OCI-LY7 (cell line): Measurements from ENCODE around the gene ATG10. TPM values are rescaled to one million over a fixed set of nuclear protein-coding genes. Genes with fewer than 3 reads are reported as not detected.

Experiments
- BruUV-seq: library from RNA; stranded (reverse); fragments of 400-500 nt; replicated peaks from 2 replicates; lab custom pipeline; 2021; lab: Mats Ljungman, UMichigan
- CTCF ChIA-PET: fragments of 300-600 bp; sonication (Branson Sonifier 250); formaldehyde crosslinking; loops from one replicate; lab custom pipeline; 2022; ENCODE audit warnings: antibody characterized with exemption; ENCODE audit not compliant: unreplicated experiment; lab: Charles Lee
- POLR2A ChIA-PET: fragments of 300-600 bp; sonication (Branson Sonifier 250); formaldehyde crosslinking; loops from one replicate; lab custom pipeline; 2022; ENCODE audit warnings: antibody characterized with exemption; lab: Charles Lee
- DNase-seq: peaks from one replicate; pipeline ENCODE4 v3.0.0-alpha.2; 2015; ENCODE audit warnings: low spot score
- H2AFZ ChIP-seq: fragments of 200-600 bp; sonication (generic), shearing (Covaris generic); 2 replicates; pipeline ENCODE4 v1.6.1; 2014; ENCODE audit warnings: mild to moderate bottlenecking, antibody characterized with exemption, low read length, moderate library complexity
- H3K27ac ChIP-seq: fragments of 200-600 bp; sonication (generic); 2 replicates; pipeline ENCODE4 v1.5.1; 2014; ENCODE audit warnings: mixed run types, low read depth, mild to moderate bottlenecking, moderate library complexity, low read length, inconsistent platforms; ENCODE audit not compliant: poor library complexity, severe bottlenecking
- H3K36me3 ChIP-seq: fragments of 200-600 bp; sonication (generic); 2 replicates; pipeline ENCODE4 v1.6.1; 2014; ENCODE audit warnings: mild to moderate bottlenecking, antibody characterized with exemption, low read length, moderate library complexity, mixed read lengths; ENCODE audit not compliant: insufficient read depth
- H3K4me1 ChIP-seq: fragments of 200-600 bp; sonication (generic); 2 replicates; pipeline ENCODE4 v1.5.1; 2014; ENCODE audit warnings: mild to moderate bottlenecking, low read length; ENCODE audit not compliant: insufficient read depth, poor library complexity, severe bottlenecking
- H3K4me2 ChIP-seq: fragments of 200-600 bp; sonication (generic); 2 replicates; pipeline ENCODE4 v1.6.1; 2014; ENCODE audit warnings: mild to moderate bottlenecking, low read length
- H3K4me3 ChIP-seq: fragments of 200-600 bp; sonication (generic); 2 replicates; pipeline ENCODE4 v1.5.1; 2014; ENCODE audit warnings: mild to moderate bottlenecking, low read depth, low read length; ENCODE audit not compliant: poor library complexity, severe bottlenecking
- H3K79me2 ChIP-seq: fragments of 200-600 bp; sonication (generic); 2 replicates; pipeline ENCODE4 v1.6.1; 2016; ENCODE audit warnings: low read depth, mild to moderate bottlenecking, low read length, moderate library complexity, mixed read lengths; ENCODE audit not compliant: insufficient read depth
- H3K9me2 ChIP-seq: fragments of 200-600 bp; sonication (generic); 2 replicates; pipeline ENCODE4 v1.6.1; 2016; ENCODE audit warnings: mild to moderate bottlenecking, low read length, mixed read lengths; ENCODE audit not compliant: insufficient read depth
- H3K9me3 ChIP-seq: fragments of 200-600 bp; sonication (generic); 2 replicates; pipeline ENCODE4 v1.6.1; 2014; ENCODE audit warnings: mild to moderate bottlenecking, mixed run types, low read length, mixed read lengths
- H4K20me1 ChIP-seq: fragments of 200-600 bp; sonication (generic); 2 replicates; pipeline ENCODE4 v1.6.1; 2014; ENCODE audit warnings: mild to moderate bottlenecking, antibody characterized with exemption, low read length, moderate library complexity, mixed read lengths; ENCODE audit not compliant: insufficient read depth
- CTCF ChIP-seq: fragments of 200-600 bp; sonication (generic); conservative IDR thresholded peaks from 2 replicates; pipeline ENCODE4 v1.5.1; 2014; ENCODE audit warnings: mild to moderate bottlenecking, antibody characterized with exemption, low read length, moderate library complexity, mixed read lengths
- EZH2phosphoT487 ChIP-seq: fragments of 200-600 bp; sonication (generic); IDR thresholded peaks from 2 replicates; pipeline ENCODE4 v1.6.1; 2018; ENCODE audit warnings: low read depth, borderline replicate concordance, mild to moderate bottlenecking, mixed run types, antibody characterized with exemption, low read length, moderate library complexity, mixed read lengths
- intact Hi-C: fragments of 100-400 bp; cut with micrococcal nuclease; formaldehyde crosslinking; loops from one replicate; pipeline ENCODE4 v1.10.0; 2022; ENCODE audit not compliant: unreplicated experiment
- total RNA-seq, 2 experiments: library from RNA; depleted of rRNA in 1 of 2; stranded (reverse); fragments of >200 nt in 1 of 2; shearing (Covaris generic) in 1 of 2; gene quantifications; 2 replicates each; pipeline ENCODE4 v1.2.3, GENCODE V29; 2014 to 2022

The ATG10 gene
- total RNA-seq, 2 experiments from 2014 or later = 5.4 to 14.8 TPM

- Histone ChIP-seq H3K4me1 (no peaks in the 10 kb centered on the region), H3K27ac (no peak overlapping the region), H2AFZ (0 out of 2 replicates have a peak overlapping the region, but pooled peaks have one; percentile 18), H3K9me2 (no peaks in the 10 kb centered on the region), H3K4me2 (no peak overlapping the region), H3K4me3 (no peak overlapping the region), H3K9me3 (no peaks in the 10 kb centered on the region), H4K20me1 (no peaks in the 10 kb centered on the region), H3K36me3 (no peaks in the 10 kb centered on the region), H3K79me2 (no peaks in the 10 kb centered on the region)
- DNase-seq = peak; percentile 9
- ChIA-PET CTCF (no interaction called here), POLR2A (interaction anchor here (1.1 to 1.7 kb wide), 2 partner anchors 10 to 201 kb away, joined by 3 to 4 read pairs; no protein-coding TSS in a partner anchor)
- no peak for TF ChIP-seq EZH2phosphoT487
- no peak for TF ChIP-seq CTCF
- intact Hi-C loops = loop anchor here (2.0 to 5.0 kb wide), 4 partner anchors 315 to 740 kb away; partner anchors contain the start of gene SSBP2
- no TSS peak for BruUV-seq
Measured at GRCh38 chr5:82167372-82167935, 195.6 kb downstream of the ATG10 start.

- H3K36me3 ChIP-seq = no peaks in the 10 kb centered on the region
- ChIA-PET CTCF (no interaction called here), POLR2A (interaction anchor here (1.7 kb wide), 1 partner anchor 10 kb away, joined by 4 read pairs; no protein-coding TSS in a partner anchor)
- no peak overlapping the region for H2AFZ ChIP-seq
- BruUV-seq = no TSS peak
- H3K4me2 ChIP-seq = no peak overlapping the region
- H3K4me1 ChIP-seq = peaks cover under 1% of the 10 kb centered on the region
- H3K4me3 ChIP-seq = no peak overlapping the region
- H3K79me2 ChIP-seq = no peaks in the 10 kb centered on the region
- DNase-seq = no peak
- TF ChIP-seq EZH2phosphoT487 (no peak), CTCF (no peak)
- no peaks in the 10 kb centered on the region for H4K20me1 ChIP-seq
- H3K9me2 ChIP-seq = no peaks in the 10 kb centered on the region
- intact Hi-C loops = loop anchor here (5.0 kb wide), 2 partner anchors 316 to 741 kb away; no protein-coding TSS in a partner anchor
- no peaks in the 10 kb centered on the region; the same call in 1 of the 2 replicates for H3K9me3 ChIP-seq
- no peak overlapping the region for H3K27ac ChIP-seq
Measured at GRCh38 chr5:82168294-82168693, 196.5 kb downstream of the ATG10 start.

GRCh38 chr5:82169892-82170291, 198.1 kb downstream of the ATG10 start:
- CTCF ChIA-PET = no interaction called here
- Histone ChIP-seq H3K27ac (no peak overlapping the region), H2AFZ (no peak overlapping the region), H3K36me3 (no peaks in the 10 kb centered on the region), H3K4me1 (peaks cover 17% of the 10 kb centered on the region), H4K20me1 (no peaks in the 10 kb centered on the region), H3K9me3 (no peaks in the 10 kb centered on the region; the same call in 1 of the 2 replicates), H3K4me2 (no peak overlapping the region), H3K9me2 (no peaks in the 10 kb centered on the region), H3K79me2 (no peaks in the 10 kb centered on the region), H3K4me3 (no peak overlapping the region)
- DNase-seq = no peak
- TF ChIP-seq EZH2phosphoT487 (no peak), CTCF (no peak)
- BruUV-seq = no TSS peak
- POLR2A ChIA-PET = interaction anchor here (0.7 kb wide), 1 partner anchor 181 kb away, joined by 5 read pairs; no protein-coding TSS in a partner anchor
- intact Hi-C loops = loop anchor here (5.0 kb wide), 2 partner anchors 318 to 743 kb away; no protein-coding TSS in a partner anchor
